Esophagus squamous epithelium (tissue), 4 donors: ENCODE measurements around the gene EIF3D.

Experiments
- CTCF ChIP-seq, 6 experiments: fragments of 450-650 bp in 4 of 6; fragments of 200-600 bp in 2 of 6; sonication (generic) in 2 of 6; IDR thresholded peaks; one replicate each; pipeline ENCODE4 v1.5.1; 2016 to 2019; ENCODE audit warnings: antibody characterized with exemption in 6 of 6, mild to moderate bottlenecking in 4 of 6, moderate library complexity in 4 of 6
- POLR2A ChIP-seq, 4 donors: fragments of 450-650 bp; IDR thresholded peaks; one replicate each; pipeline ENCODE4 v1.6.1; 2017; ENCODE audit warnings: antibody characterized with exemption in 4 of 4, mild to moderate bottlenecking in 4 of 4, moderate library complexity in 3 of 4

- TF ChIP-seq CTCF (IDR thresholded peaks at IDR 0.05) (no peak), POLR2A (IDR thresholded peaks at IDR 0.05) (no peak)
Observed at GRCh38 chr22:36461665-36462649, 67.0 kb downstream of the EIF3D start.
